ENCODE data around the gene FOXI3.

Gene FOXI3

DNA sequence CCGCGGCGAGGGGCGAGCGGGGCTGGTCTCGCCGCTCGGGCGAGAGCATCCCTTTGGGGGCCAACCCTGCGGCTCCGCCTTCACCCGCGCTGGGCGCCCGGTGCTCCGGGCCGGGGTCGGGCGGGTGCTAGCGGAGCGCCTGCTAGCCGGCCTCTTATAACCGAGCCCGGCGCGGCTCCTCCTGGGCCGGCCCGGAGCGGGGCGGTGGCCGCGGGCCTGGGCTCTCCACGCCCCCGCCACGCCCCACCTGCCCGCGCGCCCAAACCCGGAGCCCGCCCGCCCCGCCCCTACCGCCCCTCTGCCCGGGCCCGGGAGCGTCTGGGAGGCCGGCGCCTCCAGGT is at the start of gene FOXI3:
Gene FOXI3 (minus strand): TSS at position 129 of the 341 bp plus-strand sequence. CDS start 158 bp downstream, outside the sequence.
- no peak for DNase-seq (ENCODE audit: low read depth in 2 of 2)

DNA sequence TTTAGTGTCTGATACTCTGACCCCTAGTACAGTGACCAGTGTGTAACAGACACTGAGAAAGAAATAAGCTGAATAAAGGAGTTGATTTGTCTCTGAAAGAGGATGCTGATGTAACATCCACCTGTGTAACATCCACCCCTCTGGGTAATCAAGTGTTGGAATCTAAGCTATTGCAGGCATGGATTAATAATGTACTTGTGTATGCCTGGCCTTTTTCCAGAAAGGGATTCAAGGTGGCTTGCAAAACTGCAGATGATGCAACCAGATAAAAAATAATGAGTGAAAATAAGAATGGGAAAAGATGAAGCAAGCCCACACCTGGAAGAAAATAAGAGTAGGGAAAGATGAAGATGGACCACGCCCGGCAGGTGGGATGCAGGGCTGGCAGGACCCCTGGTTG is 48.2 kb upstream of the FOXI3 start:
- DNase-seq (ENCODE audit: low read depth in 2 of 2): no peak

DNA sequence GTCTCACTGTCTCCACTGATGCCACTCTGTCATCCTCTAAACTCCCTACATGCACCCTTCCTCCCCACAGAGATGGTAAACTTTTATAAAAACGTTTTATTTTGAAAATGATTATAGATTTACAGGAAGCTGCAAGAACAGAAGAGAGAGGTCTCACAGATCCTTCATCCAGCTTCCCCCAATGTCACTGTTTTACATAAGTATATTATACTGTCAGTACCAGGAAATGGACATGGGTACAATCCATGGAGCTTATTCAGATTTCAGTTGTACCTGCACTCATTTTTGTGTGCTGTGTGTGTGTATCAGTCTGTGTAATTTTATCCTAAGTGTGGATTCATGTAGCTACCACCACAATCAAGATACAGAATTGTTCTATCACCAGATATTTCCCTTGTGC is 46.7 kb upstream of the FOXI3 start:
- no peak for DNase-seq (ENCODE audit: low read depth in 2 of 2)

DNA sequence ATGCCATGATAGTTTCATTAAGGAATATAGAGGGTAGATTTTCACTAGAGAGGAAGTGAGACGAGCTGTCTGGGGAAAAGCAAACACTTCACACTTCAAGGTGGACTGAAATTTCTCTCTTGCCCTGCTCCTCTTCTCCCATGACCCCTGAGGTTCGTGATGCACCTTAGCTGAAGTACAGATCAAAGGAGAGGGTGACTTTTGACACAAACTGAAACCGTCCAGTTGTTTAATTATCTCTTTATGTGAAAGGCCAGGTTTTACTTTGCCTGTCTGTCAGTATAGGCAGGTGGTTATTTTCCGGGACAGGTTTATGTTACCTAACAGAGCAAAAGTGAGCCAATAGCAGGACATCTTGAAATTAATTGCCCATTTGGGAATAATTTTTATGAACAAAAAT is 41.0 kb upstream of the FOXI3 start:
- no peak for DNase-seq (ENCODE audit: low read depth in 2 of 2)

DNA sequence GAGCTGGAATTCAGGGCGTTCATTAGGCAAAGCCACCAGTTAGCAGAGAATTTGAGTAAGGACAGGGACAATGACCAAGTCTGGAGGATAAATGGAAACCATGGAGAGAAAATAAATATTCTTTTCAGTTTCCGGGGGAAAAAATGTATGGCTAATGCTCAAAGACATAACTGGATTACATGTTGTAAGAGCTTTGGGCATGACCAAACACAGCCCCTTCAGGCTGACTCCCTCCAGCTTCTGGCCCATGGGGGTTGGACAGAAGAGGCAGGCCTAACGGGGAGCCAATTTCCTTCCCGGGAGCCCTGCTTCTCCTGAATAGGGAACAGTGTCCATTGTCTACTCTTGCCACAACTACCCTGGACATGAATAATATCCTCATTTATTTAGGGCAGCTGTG is 39.5 kb upstream of the FOXI3 start:
- DNase-seq (ENCODE audit: low read depth in 2 of 2): no peak

DNA sequence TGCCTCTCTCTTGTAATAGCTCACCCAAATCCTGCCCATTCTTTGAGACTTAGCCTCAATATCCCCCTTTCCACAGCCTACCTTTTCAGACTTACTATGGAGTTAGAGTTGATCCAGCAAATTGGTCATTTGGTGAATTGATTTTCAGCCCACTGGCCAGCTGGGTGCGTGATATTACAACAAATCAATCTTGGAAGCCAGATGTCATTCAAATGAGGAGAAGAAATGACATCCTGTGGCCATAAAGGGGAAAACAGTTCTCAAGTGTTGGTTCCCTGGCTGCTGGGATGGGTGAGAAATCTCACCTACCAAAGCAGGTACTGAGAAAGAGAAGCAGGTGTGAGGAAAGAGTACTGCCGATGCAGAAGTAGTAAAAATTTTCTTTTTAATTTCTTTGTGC is 36.7 kb upstream of the FOXI3 start:
- DNase-seq (ENCODE audit: low read depth in 2 of 2): no peak

DNA sequence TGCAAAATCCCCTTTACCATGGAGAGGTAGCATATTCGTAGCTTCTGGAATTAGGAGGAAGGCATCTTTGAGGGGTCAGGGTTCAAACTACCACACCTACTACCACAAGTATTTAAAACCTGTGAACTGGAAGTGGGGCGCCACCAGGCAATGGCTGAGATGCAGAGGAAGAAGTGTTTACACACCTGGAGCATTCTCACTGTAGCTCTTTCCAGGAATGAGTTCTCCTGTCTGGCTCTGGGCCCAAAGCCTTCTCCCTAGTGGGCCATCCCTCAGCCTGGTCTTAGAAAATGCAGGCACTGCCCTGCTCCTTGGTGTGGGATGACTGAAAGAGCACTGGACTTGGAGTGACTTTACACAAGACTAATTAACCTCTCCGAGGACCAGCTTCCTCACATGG is 30.7 kb upstream of the FOXI3 start:
- no peak for DNase-seq (ENCODE audit: low read depth in 2 of 2)

DNA sequence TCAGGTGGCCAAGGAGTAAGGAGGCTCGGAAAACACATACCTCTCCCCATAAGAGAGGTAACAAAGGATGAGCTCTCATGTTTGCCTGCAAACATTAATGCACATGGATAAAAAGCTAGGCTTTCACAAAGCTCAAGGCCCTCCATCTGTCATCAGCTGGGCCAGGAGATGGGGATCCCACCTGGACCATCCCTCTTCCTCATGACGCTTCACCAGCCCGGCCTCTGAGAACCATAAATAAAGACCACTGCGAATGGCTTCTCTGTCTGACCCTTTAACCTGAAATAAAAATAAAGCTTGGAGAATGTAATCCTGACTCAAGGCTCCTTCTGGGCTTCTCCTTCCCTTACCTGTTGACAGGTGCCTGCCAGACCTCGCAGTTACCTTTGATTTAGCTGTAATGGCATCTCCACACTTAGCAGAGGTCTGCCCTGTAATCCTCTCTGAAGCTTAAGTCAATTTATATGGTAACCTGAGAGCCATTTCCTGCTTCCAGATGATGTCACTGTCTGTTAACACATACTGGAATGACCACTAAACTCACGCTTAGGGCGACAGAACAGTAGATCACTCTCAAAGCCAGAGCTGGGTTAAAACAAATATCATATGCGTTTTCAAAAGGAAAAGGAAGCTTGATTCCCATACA is 29.3 kb upstream of the FOXI3 start:
- DNase-seq (ENCODE audit: low read depth in 2 of 2): no peak

DNA sequence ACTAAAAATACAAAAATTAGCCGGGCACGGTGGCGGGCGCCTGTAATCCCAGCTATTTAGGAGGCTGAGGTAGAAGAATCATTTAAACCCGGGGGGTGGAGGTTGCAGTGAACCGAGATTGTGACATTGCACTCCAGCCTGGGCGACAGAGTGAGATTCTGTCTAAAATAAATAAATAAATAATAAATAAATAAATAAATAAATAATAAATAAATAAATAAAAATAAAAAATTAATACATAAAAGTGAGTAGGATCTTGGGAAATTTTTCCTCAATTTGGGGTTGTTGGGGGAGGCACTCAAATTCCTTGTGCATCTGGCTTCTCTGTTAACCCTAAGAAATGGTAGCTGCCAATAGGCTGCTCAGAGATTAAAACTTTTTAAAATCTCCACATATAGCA is 20.3 kb upstream of the FOXI3 start:
- DNase-seq (ENCODE audit: low read depth in 2 of 2): no peak

DNA sequence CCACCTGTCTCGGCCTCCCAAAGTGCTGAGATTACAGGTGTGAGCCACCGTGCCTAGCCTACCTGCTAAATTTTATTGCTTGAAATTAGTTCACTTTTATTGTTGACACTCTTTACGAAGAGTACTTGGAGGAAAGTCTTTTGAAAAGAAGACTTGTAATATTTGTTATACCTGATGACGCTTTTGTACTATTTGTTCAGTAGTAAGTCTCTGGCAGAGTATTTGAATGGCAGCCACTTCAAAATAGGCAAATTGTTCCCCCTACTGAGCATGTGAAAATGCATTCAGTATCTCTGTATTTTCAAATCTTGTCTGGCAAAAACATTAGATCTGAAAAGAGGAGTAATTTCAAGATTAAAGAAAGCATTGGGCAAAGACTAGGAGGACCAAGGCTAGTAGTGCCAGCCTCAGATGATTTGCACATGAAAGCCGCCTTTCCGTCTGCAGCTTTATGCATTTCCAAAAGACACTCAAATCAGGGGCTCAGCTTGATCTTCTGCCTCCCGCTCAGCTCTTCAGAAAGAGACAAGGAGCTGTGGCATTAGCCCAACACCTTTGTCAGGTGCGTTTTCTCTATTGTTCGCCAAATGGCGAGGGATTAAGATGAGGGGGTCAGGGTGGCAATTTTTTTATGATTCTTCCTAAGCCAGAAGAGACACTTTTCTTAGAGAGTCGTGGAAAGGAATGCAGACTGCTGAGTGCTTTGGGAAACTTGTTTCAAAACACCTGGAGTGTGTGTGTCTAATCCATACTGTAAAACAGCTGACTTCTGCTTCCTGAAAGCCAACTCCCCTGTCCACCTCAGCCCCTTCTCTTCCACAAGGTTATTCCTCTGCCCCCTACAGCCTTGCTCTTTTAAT is 18.8 kb upstream of the FOXI3 start:
- no peak for DNase-seq (ENCODE audit: low read depth in 2 of 2)

DNA sequence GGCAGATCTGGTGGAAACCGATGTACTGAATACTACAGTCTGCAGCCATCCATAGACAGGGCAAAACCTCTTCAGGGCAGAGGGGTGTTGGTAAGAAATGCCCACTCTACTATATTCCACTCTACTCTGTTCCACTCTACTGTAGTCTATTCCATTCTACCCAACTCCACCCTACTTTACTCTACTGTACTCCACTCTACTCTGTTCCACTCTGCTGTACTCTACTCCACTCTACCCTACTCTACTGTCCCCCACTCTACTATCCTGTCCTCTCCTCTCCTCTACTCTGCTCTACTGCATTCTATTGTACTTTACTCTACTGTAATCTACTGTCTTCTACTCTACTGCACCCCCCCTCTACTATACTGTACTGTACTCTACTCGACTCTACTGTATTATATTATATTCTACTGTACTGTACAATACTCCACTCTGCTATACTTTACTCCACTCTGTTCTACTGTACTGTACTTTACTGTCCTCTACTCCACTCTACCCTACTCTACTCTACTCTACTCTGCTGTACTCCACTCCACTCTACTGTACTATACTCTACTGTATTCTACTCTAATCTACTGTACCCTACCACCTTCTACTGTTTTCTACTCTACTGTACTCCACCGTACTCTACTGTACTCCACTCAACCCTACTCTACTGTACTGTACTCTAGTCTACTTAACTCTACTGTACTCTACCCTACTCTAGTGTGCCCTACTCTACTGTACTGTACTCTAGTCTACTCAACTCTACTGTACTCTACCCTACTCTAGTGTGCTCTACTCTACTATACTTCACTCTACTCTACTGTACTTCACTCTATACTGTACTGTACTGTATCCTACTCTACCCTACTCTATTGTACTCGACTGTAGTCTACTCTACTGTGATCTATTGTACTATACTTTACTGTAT is 17.0 kb upstream of the FOXI3 start:
- no peak for DNase-seq (ENCODE audit: low read depth in 2 of 2)

DNA sequence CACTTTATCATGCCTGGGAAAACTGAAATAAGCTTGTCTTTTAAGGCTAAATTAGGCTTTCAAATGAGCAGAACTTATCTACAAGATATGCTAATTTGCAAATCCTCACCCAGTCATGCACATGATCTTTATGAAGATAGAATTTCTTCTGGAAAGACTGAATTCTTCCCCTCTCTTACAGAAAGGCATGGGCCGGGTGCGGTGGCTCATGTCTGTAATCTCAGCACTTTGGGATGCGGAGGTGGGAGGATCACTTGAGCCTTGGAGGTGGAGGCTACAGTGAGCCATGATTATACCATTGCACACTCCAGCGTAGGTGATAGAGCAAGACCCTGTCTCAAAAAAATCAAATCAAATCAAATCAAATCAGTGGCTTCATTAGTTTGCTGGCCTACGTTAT is 11.7 kb upstream of the FOXI3 start:
- DNase-seq (ENCODE audit: low read depth in 2 of 2): no peak

DNA sequence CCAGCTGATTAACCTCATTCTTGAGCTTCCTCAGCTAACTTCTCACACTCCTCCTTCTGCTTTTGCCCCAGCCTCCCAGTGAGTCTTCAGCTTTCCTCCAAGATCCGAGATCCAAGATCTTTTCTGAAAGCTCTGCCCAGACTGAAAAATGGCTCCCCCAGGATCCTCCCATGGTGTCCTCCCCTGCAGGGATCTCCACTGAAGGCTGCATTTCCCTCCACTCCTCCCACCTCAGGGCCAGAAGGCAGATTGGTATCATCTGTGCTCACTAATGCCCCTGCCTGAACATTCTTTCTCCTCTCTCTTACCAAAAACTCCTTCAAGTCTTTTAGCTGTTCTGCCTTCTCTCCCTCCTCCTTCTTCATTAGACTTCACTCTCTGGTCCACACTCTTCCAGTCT is 6.1 kb upstream of the FOXI3 start:
- no peak for DNase-seq (ENCODE audit: low read depth in 2 of 2)

DNA sequence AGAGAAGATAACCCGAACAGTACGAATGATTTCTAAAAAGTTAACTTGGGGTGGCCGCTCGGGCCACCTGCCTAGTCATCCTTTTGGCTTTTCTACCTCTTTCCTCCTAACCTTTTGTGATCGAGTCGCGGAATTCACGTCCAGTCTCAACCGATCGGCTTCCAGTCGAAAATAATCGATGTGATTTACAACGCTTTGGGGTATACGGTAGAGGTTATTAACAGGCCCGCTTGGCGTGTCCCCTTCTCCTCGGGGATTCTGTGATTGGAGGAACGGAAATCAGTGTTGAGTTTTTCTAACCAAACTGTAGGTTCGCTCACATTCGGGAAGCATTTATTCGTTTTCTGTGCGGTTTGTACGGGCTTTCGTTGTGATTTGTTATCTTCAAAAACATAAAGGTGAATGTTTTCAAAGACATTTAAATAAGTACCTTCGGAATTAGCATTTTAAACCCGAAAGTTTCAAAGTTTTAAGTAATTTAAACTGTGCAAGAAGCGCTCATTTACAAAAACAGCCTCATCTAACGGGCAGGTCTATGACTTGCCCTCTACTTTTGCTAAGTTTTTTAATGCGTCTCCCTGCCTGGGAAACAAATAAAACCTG is 588 bp upstream of the FOXI3 start:
- no peak for DNase-seq (ENCODE audit: low read depth in 2 of 2)

DNA sequence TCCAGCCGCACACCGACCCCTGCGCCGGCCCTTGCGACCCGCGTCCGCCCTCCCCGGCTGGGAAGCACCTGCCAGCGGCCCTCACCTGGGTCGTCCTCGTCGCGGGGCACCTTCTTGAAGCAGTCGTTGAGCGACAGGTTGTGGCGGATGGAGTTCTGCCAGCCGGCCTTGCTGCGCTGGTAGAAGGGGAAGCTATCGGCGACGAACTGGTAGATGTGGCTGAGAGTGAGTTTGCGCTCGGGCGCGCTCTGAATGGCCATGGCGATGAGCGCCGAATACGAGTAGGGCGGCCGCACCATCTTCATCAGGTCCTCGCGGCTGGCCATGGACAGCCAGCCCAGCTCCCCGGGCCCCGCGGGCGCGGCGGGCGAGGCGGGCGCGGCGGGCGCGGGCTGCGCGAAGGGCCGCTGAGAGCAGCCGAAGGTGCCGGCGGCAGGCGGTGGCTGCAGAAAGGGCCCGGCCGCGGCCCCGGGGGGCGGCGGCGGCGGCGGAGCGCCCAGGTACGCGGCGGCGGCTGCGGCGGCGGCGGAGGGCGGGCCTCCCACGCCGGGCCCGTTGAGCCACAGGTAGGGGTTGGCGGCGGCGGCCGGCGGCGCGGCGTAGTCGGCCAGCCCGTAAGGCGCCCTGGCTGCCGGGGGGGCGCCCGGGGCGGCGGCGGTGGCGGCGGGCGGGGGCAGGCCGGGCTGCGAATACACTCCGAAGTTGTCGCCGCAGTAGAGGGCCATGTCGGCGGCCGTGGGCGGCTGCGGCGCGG is 505 bp downstream of the FOXI3 start:
- DNase-seq (ENCODE audit: low read depth in 2 of 2): no peak

DNA sequence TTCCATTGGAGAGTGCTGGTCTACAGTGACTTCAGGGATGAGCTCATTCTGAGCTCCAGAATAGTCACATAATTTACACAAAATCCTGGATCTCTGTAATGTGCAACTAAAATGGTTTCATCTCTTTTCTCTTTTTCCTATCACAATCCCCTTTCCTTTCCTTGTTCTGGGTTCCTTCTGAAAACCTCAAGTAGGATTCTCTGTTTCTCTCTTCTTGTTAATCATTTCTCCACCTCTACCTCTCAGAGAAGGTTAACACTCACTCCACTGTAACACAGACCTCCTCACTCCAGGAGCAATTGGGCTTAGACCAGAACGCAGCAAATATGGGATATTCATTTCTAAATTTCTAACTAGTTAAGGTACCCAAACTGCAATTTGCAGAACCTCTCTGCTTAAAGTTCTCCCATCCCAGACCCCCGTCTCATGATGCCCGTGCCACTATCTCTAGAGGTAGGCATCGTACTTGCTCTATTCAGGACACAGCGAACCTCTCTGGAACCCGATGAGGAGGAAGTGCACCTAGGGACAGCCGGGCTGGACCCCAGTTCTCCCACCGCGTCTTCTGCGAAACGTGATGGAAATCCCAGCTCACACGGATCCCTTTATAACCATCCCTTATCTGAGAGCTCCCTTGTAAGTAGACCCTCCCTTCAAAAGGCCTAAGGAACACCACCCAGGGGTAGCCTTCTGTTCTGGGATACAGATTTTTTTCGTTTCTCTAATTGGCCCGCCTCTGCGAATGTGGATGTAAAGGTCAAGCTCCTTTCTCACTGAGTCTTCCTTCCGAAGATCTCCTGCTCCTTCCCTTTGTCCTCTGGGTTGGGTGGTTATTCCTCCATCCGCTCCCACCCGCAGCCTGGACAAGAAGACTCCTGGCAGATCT is 1.3 kb downstream of the FOXI3 start:
- DNase-seq (ENCODE audit: low read depth in 2 of 2): no peak

DNA sequence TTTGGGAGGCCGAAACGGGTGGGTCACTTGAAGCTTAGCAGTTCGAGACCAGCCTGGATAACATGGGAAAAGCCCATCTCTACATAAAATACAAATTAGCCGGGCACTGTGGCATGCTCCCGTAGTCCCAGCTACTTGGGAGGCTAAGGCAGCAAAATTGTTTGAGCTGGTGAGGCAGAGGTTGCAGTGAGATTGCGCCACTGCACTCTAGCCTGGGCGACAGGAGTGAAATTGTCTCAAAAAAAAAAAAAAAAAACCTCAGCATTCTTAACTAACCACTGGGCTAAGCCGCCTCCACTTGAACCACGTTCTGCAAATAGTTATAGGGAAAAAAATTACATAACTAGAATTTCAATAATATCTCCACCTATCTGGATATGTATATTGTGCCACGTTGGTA is 2.3 kb downstream of the FOXI3 start:
- no peak for DNase-seq (ENCODE audit: low read depth in 2 of 2)

DNA sequence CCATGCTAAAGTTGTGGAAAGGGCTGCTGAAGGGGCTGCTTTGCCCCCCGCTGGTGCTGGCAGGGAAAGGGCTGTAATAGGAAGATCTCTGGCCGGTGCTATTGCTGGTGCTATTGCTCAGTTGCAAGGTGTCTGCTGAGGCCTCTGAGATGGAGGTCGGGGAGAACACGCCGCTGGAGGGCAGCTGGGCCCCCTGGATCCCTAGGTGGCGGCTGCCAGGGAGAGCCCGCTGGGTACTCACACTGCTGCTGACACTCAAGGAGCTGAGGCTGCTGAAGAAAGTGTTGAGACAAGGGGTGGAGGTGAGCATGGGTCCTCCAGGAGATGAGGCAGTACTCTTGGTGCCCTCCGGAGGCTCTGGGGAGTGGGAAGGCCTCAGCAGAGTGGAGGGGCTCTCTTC is 4.2 kb downstream of the FOXI3 start:
- DNase-seq (ENCODE audit: low read depth in 2 of 2): no peak

DNA sequence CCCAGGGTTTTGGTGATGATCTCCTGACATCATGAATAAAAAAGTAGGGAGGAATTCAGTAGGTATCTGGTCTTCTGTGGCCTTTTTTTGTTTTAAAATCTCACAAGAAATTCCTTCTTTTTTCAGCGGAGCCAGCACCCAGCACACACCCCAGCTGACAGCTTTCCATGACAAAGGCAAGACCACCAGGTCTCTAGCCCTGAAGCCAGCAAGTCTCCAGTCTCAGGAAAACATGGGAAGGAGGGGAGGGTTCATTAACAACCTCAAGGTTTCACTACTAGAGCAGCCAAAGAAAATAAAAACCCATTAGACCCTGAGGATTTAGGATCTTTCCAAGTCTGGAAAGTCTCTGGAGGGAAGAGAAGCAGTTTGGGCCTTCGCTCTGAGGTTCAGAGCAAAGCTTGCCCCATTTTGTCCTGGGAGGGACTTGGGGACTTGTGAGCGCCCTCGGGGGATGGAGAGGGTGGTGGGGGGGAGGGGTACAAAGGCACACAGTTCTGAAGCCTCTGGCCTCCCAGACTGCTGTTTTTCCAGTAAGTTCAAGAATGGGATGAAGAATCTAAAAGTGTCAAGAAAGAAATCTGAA is 9.0 kb downstream of the FOXI3 start:
- DNase-seq (ENCODE audit: low read depth in 2 of 2): no peak

DNA sequence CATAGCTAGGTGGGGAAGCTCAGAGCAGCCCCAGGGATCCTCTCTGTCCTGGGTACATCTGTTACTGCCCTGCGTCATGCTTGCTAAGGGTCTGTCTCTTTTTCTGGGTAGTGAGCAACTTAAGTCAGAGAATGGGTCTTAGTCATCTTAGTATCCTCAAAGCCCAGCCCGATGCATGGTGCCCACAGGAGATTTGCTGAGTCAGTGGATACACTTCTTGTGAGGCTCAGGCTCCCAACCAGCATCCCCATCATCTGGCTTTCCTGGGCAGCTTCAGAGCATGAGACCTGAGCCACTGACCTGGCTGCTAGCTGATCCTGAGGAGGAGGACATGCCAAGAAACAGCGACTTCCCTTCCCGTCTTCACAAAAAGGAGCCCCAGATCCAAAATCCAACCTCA is 10.0 kb downstream of the FOXI3 start:
- no peak for DNase-seq (ENCODE audit: low read depth in 2 of 2)
